ENCODE data around the gene CYP3A7. TPM values are rescaled to one million over a fixed set of nuclear protein-coding genes. Genes with fewer than 3 reads are reported as not detected.
"Not testable (repeated sequence)": the region's sequence is repeated elsewhere in the genome, so short reads cannot be mapped to it uniquely, and the experiment has no call there.

The CYP3A7 gene
- total RNA-seq, 1 experiment from 2014 or later, result not detected

DNA sequence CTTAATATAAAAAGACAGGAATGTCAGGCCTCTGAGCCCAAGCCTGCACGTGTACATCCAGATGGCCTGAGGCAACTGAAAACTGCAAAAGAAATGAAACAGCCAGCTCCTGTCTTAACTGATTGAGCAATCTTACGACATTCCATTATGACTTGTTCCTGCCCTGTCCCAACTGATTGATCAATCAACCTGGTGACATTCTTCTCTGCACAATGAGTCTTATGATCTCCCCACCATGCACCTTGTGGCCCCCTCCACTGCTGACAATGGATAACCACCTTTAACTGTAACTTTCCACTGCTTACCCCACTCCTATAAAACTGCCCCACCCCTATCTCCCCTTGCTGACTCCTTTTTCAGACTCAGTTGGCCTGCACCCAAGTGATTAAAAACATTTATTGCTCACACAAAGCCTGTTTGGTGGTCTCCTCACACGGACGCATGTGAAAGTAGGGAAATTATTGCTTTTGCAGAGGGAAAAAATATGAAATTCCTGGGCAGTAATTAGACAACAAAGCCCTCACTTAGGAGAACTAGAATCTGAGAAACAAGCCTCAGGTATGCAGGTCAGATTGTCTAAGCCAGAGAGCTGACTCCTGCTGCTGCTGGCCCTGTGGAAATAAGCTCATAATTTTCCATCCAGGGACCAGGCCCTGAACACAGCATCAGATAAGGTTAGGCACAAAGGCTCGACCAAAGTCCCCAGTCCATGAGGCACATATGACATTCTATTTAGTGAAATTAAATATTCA is 5.3 kb downstream of the CYP3A7 start:
- TF ChIP-seq, protein P1, sequence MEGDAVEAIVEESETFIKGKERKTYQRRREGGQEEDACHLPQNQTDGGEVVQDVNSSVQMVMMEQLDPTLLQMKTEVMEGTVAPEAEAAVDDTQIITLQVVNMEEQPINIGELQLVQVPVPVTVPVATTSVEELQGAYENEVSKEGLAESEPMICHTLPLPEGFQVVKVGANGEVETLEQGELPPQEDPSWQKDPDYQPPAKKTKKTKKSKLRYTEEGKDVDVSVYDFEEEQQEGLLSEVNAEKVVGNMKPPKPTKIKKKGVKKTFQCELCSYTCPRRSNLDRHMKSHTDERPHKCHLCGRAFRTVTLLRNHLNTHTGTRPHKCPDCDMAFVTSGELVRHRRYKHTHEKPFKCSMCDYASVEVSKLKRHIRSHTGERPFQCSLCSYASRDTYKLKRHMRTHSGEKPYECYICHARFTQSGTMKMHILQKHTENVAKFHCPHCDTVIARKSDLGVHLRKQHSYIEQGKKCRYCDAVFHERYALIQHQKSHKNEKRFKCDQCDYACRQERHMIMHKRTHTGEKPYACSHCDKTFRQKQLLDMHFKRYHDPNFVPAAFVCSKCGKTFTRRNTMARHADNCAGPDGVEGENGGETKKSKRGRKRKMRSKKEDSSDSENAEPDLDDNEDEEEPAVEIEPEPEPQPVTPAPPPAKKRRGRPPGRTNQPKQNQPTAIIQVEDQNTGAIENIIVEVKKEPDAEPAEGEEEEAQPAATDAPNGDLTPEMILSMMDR (IDR thresholded peaks at IDR 0.05; ENCODE audit: insufficient read depth in 1 of 2, low read depth in 1 of 2, low read length in 1 of 2, severe bottlenecking in 1 of 2, unreplicated experiment in 1 of 2), result no peak
- ChIA-PET POLR2A (interaction anchor here (0.6 kb wide), 1 partner anchor 225 kb away, joined by 3 read pairs; the partner anchor contains the start of gene ZKSCAN5), CTCF (no interaction called here)
- H3K36me3 Mint-ChIP-seq (ENCODE audit: insufficient read depth, unreplicated experiment), result no peaks in the 10 kb centered on the region
- H3K36me3 ChIP-seq (ENCODE audit: control insufficient read depth, insufficient read depth, low read length), result no peaks in the 10 kb centered on the region
- H3K27me3 ChIP-seq (replicated peaks; ENCODE audit: control insufficient read depth, insufficient read depth, low read length), result no peaks in the 10 kb centered on the region
- no peak overlapping the region for H3K4me3 ChIP-seq (ENCODE audit: low read depth, low read length)
- H3K4me1 ChIP-seq, result peaks cover 24% of the 10 kb centered on the region
- intact Hi-C loops (cut with micrococcal nuclease; ENCODE audit: unreplicated experiment), result loop anchor here (5.0 kb wide), 2 partner anchors 37 to 97 kb away; no protein-coding TSS in a partner anchor
- H3K4me3 Mint-ChIP-seq (ENCODE audit: unreplicated experiment), result no peak overlapping the region
- H3K27me3 Mint-ChIP-seq (ENCODE audit: insufficient read depth, unreplicated experiment), result no peaks in the 10 kb centered on the region
- peak; percentile 66 to 67 for DNase-seq
- no peaks in the 10 kb centered on the region for H3K9me3 ChIP-seq
- no peaks in the 10 kb centered on the region for H3K4me1 Mint-ChIP-seq (ENCODE audit: low read depth, unreplicated experiment)
- no peaks in the 10 kb centered on the region for H3K9me3 Mint-ChIP-seq (ENCODE audit: unreplicated experiment)
- no TSS peak for BruUV-seq (replicated peaks)
- no peak overlapping the region for H3K27ac Mint-ChIP-seq (ENCODE audit: unreplicated experiment)

DNA sequence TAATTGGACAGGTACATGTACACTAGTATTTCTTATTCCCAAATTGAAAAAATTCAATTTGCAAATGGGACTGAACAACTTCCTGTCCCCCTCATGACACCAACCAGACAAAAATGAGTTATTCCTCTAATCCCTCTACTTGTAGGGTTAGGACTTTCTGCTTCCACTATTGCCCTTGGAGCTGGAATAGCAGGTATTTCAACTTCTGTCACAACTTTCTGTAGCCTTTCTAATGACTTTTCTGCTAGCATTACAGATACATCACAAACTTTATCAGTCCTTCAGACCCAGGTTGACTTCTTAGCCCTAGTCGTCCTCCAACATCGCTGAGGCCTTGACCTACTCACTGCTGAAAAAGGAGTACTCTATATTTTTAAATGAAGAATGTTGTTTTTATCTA is 6.4 kb downstream of the CYP3A7 start:
- Histone ChIP-seq H3K27me3 (replicated peaks; ENCODE audit: control insufficient read depth, insufficient read depth, low read length) (no peaks in the 10 kb centered on the region), H3K4me1 (peaks cover 24% of the 10 kb centered on the region), H3K4me3 (ENCODE audit: low read depth, low read length) (no peak overlapping the region), H3K36me3 (ENCODE audit: control insufficient read depth, insufficient read depth, low read length) (no peaks in the 10 kb centered on the region), H3K9me3 (no peaks in the 10 kb centered on the region)
- CTCF ChIA-PET, result no interaction called here
- Mint-ChIP-seq H3K27ac (ENCODE audit: unreplicated experiment) (no peak overlapping the region), H3K4me1 (ENCODE audit: low read depth, unreplicated experiment) (no peaks in the 10 kb centered on the region), H3K4me3 (ENCODE audit: unreplicated experiment) (no peak overlapping the region), H3K27me3 (ENCODE audit: insufficient read depth, unreplicated experiment) (peaks cover 1% of the 10 kb centered on the region), H3K9me3 (ENCODE audit: unreplicated experiment) (no peaks in the 10 kb centered on the region), H3K36me3 (ENCODE audit: insufficient read depth, unreplicated experiment) (no peaks in the 10 kb centered on the region)
- TF ChIP-seq, protein P1 (IDR thresholded peaks at IDR 0.05; ENCODE audit: insufficient read depth in 1 of 2, low read depth in 1 of 2, low read length in 1 of 2, severe bottlenecking in 1 of 2, unreplicated experiment in 1 of 2), result no peak
- DNase-seq, result peak in 1 of 2 experiments; percentile 47
- POLR2A ChIA-PET, result no interaction called here
- intact Hi-C loops (cut with micrococcal nuclease; ENCODE audit: unreplicated experiment), result loop anchor here (5.0 kb wide), 1 partner anchor 36 kb away; no protein-coding TSS in a partner anchor
- BruUV-seq (replicated peaks), result no TSS peak

DNA sequence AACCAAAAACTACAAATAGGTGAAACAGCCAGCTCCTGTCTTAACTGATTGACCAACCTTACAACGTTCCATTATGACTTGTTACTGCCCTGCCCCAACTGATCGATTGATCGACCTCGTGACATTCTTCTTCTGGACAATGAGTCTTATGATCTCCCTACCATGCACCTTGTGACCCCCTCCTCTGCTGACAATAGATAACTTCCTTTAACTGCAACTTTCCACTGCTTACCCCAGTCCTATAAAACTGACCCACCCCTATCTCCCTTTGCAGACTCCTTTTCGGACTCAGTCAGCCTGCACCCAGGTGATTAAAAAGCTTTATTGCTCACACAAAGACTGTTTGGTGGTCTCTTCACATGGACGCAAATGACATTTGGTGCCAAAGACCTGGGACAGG is 11.8 kb downstream of the CYP3A7 start:
- H3K36me3 Mint-ChIP-seq (ENCODE audit: insufficient read depth, unreplicated experiment); DNase-seq; CTCF ChIA-PET; H3K27ac Mint-ChIP-seq (ENCODE audit: unreplicated experiment); H3K4me1 ChIP-seq; POLR2A ChIA-PET; H3K36me3 ChIP-seq (ENCODE audit: control insufficient read depth, insufficient read depth, low read length); intact Hi-C loops (cut with micrococcal nuclease; ENCODE audit: unreplicated experiment); H3K27me3 ChIP-seq (replicated peaks; ENCODE audit: control insufficient read depth, insufficient read depth, low read length); BruUV-seq (replicated peaks); H3K4me1 Mint-ChIP-seq (ENCODE audit: low read depth, unreplicated experiment); H3K9me3 ChIP-seq; H3K27me3 Mint-ChIP-seq (ENCODE audit: insufficient read depth, unreplicated experiment); H3K4me3 Mint-ChIP-seq (ENCODE audit: unreplicated experiment); H3K4me3 ChIP-seq (ENCODE audit: low read depth, low read length): not testable (repeated sequence)
- peaks cover 12% of the 10 kb centered on the region for H3K9me3 Mint-ChIP-seq (ENCODE audit: unreplicated experiment)

Data from Caco-2 (cell line).